HG03432 (cell line): ENCODE measurements around the gene CYLD.

ENCODE experiments used
- ATAC-seq: cut with Tn5 transposase; IDR thresholded peaks from one replicate; pipeline ENCODE4 v1.9.1; 2021; ENCODE audit warnings: mild to moderate bottlenecking, moderate library complexity; ENCODE audit not compliant: unreplicated experiment

The CYLD gene

DNA sequence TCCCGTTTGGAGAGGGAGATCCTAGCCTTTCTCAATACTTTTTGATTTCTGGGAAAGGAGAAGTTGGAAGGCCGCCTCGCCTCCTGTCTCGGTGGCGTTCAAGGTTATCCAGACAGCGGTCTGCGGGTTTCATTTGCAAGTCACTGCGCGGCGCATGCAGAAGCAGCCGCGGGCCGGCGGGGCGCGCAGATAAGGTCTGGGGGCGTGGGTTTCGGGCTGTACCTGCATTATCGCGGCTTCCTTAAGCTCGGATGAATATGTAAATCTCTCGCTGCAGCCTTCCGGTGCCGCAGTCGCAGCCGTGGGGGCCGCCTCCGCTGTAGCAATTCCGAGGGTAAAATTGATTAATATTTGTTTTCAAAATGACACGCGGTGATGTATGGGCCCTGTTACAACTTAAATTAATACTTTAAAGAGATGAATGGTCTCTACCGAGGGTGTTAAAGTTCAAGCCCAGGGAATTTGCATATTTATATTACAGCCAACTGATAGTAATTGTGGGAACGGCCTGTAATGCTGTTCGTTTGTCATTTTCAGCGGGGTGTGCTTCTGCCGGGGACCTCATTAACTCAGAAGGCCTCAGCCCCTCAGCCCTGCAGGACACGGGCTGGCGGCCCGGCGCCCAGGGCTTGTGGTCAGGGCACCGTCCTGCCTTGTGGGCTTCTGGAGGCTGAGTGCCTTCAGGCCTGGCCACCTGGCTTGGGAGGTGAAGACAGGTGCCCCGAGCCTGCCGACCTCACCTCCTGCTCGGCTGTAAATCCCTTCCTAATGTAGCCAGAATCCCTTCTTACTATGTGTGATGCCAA is 99.4 kb downstream of the CYLD start:
- ATAC-seq = no peak

DNA sequence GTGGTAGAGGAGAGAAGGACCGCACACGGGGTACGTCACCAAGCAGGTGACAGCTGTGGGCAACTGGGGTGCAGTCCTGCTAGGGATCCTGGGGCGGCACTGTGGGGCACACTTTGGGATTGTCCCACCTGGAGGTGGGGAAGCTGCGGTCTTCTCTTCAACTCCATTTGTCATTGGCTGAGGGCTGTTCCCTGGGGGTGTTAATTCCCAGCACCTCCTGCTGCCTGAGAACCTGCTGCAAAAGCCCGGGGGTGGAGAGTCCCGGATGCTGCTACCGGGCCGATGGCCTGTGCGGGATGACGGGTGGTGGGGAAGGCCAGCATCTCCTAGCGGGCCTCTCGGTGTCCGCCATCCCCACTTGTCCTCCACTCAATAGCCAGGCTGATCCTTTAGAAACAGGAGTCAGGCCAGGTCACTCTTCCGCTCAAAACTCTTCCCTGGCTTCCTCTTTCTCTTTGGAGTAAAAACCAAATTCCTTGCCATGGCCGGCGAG is 100.2 kb downstream of the CYLD start:
- ATAC-seq = no peak

- no peak for ATAC-seq
Observed at GRCh38 chr16:50842589-50842988, 100.7 kb downstream of the CYLD start.

DNA sequence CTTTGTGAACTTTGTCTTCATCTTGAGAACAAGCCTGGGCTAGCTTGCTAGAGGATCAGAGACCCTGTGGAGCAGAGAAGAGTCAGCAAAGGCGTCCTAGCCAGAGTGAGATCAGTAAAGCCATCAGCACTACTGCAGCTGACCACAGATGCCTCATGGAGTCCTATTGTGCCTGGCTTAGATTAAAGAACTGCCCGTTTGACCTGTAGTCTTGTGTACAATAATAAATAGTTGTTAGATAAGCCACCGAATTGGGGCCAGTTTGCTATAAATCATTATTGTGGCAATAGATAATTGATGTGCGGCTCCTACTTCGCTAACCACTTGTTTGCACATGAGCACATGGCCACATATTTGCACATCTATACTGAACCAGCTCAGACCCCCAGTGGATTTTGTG is 103.0 kb downstream of the CYLD start:
- ATAC-seq = no peak

DNA sequence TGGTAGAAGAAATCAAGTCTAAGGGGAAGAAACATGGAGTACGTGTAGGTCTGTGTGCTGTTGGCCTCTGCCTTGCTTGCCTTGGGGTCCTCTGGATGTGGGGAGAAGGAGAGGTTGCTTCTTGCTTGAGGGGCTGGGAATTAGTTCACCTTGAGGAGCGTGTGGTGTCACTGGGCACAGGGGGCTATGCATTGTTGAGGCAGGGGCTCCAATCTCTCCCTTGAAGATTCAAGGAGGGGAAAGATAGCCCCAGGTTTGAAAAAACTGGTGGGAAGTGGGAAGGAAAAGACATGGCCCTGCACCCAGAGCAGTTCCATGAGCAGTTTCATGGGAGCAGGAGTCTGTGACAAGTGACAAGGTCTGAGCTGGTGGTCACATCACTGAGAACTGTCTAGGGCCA is 103.4 kb downstream of the CYLD start:
- no peak for ATAC-seq

GRCh38 chr16:50846511-50846910 is 104.6 kb downstream of the CYLD start:
- no peak for ATAC-seq

DNA sequence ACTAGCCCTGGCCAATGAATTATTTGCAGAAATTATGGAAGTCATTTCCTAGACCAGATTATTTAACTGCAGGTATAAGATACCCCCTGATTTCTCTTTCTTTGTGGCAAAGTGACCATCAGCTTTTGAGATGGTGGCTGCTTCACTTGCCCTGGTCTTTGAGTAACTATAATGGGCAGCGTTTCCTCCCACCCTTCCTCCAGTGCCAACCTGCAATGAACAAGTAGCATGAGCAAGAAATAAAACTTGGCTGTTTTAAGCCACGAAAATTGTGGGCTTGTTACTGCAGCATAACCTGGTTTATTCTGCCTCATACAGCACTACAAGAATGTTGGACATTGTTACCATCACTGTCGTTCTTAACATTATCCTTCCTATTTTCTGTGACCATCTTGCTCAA is 105.3 kb downstream of the CYLD start:
- no peak for ATAC-seq

DNA sequence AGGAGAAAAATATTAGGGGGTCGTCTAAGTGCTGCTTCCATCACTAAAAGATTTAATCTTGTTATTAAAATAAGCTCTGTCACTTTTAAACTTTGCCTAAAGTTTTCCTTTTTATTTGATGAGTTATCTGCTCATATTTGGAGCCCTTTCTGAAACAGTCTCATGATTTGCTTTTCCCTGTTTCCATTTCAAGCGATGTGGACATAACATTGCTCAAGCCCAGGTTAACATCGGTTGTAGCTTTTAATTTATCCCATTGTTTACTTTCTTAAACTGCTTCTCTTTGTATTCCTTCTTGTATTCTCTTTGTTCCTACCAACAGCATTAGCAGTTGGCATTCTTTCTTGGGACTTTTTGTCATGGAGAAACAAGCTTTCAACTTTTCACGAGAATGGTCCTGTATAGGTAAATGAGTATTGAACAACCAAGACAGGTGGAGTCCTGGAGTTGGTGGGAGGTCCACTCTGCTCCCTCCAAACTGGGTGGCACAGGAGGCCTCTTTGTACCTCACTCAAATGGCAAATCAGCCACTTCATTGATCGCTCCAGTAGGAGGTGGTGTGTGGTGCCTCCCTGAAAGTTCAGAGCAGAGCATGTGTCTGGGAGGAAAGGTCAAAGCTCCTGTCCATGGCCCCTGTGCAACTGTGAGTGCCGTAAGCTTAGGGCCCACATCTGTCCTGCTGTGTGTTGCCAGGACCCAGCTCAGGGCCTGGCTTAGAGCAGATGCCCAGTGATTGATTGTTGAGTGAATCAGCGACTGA is 107.0 kb downstream of the CYLD start:
- no peak for ATAC-seq
